NCI-H526 (cell line): ENCODE results near the gene MT4.
"Not testable (repeated sequence)": the region's sequence is repeated elsewhere in the genome, so short reads cannot be mapped to it uniquely, and the experiment has no call there.

Experiments used
- DNase-seq, 2 experiments: peaks; one replicate each; lab custom pipeline; 2025; lab: John Stamatoyannopoulos, UW

The MT4 gene

DNA sequence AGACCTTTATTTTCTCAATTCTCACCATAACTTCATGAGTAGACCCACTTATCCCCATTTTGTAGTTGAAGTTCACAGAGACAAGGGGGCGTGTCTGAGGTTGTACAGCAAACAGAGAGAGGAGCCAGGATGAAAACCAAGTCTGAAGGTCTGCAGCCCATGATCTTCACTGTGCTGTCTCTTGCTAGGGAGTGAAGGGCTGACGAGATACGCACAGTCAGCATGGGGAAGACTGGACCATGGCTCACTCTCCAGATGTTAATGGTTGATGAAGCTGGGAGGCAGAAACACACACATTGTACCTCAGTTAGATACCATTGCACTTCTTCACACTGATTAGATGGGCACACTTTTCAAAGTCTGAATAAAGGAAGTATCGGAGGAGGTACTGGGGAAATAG is 5.8 kb upstream of the MT4 start:
- no peak for DNase-seq

DNA sequence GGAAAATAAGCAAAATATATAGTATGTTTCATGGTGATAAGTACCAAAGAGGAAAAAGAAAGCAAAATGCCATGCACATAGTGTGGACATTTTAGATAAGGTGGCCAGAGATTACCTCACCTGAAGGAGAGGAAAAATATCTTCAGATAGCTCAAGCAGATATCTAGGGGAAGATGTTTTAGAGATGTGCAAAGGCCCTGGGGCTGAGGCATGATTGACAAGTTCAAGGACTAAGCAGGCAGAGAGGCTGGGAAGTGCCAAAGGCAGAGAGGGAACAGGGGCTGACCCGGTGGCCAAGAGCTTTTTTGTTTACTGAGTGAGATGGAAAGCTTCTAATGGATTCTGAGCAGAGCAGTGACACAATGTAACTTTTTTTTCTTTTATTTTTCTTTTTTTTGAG is 4.4 kb upstream of the MT4 start:
- DNase-seq = no peak

DNA sequence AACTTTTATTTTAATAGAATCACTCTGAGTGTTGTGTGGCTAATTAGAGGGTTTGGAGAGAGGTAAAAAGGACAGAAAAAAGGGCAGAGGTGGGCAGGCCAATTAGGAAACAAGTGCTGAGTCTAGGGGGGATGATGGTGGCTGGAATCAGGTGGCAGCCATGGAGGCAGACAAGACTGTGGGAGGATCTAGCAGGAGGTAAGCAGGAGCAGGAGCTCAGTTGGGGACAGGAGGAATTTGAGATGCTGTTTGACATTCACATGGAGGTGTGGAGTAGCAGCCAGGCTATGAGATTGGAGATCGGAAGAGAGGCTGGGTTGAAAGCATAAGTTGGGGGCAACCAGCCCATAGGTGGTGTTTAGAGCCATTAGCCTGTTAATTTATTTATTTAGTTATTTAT is 3.7 kb upstream of the MT4 start:
- DNase-seq = no peak

- DNase-seq = no peak
Measured at GRCh38 chr16:56569971-56570370, 5.1 kb downstream of the MT4 start.

DNA sequence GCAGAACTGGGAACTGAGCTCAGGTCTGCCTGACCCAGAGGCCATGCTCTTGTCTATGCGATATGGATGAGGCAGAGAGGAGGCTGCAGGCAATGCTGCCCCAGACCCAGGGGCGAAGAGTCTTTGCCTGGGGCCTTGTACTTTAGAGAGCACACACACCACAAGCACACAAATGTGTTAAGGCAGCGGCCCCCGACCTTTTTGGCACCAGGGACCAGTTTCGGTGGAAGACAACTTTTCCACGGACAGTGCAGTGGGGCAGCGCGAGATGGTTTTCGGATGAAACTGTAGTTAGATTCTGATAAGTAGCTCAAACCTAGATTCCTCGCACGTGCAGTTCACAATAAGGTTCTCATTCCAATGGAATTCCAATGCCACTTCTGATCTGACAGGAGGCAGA is 6.7 kb downstream of the MT4 start:
- no peak for DNase-seq

DNA sequence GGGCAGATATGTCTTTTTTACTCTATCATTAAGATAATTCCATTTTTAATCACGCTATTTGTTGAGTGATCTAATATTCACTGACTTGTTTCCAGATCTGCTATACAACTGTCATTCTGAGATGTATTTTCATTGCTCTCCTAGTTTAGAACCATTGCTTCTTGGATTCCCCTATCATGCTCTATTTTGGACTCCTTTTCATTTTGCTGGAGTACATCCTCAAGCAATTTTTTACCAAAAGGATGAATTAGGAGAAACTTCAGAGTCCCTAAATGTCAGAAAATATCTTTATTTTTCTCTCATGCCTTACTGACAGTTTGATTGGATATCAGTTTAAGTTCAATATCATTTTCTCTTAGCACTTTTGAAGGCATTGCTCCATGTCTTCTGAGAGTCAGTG is 9.8 kb downstream of the MT4 start:
- DNase-seq = no peak

GRCh38 chr16:56576585-56577299 is 11.9 kb downstream of the MT4 start:
- peak; percentile 4 to 65 for DNase-seq

DNA sequence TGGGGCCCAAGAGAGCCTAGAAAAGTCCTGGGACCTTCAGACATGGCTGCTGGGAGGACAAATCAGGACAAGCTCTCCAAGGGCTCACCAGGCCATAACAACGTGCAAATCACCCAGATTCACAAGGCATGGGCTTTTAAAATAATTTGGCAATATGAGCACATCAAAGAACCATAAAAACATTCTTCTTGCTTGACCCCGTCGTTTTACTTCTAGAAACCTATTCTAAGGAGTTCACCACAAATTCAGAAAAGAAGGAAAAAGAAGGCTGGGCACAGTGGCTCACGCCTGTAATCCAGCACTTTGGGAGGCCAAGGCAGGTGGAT is 12.4 kb downstream of the MT4 start:
- no peak for DNase-seq

GRCh38 chr16:56580391-56581048 is 15.6 kb downstream of the MT4 start:
- DNase-seq = no peak

- not testable (repeated sequence) for DNase-seq
Measured at GRCh38 chr16:56582911-56583310, 18.0 kb downstream of the MT4 start.

- no peak for DNase-seq
Measured at GRCh38 chr16:56583351-56584168, 18.7 kb downstream of the MT4 start.

DNA sequence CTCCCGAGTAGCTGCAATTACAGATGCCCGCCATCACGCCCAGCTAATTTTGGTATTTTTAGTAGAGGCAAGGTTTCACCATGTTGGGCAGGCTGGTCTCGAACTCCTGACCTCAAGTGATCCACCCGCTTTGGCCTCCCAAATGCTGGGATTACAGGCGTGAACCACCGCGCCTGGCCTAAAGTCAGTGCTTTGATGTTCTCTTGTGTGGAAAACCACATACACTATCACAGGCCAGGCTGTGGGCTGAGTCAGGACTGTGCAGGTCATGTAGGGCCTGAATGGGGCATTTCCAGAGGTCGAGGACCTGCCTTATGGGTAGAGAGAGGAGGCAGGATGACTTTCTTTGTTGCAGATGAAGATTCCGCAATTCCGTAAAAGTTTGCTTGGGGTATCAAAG is 19.4 kb downstream of the MT4 start:
- no peak for DNase-seq

DNA sequence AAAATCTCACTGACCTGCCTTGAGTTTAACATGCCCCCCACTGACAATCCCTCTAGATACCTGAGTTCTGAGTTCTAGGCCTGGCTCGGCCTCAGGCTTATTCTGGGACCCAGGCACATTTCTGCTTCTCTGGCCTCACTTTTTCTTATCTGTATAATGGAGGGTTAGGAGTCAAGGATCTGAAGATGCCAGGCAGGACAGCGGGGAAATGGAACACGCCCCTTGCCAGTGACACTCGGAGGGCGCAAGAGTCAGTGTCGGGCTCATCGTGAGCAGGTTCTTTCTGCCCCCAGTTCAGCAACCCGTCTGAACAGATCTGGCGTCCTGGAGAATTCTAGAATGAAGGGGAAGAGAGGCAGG is 23.9 kb downstream of the MT4 start:
- peak in 1 of 2 experiments; percentile 29 for DNase-seq

DNA sequence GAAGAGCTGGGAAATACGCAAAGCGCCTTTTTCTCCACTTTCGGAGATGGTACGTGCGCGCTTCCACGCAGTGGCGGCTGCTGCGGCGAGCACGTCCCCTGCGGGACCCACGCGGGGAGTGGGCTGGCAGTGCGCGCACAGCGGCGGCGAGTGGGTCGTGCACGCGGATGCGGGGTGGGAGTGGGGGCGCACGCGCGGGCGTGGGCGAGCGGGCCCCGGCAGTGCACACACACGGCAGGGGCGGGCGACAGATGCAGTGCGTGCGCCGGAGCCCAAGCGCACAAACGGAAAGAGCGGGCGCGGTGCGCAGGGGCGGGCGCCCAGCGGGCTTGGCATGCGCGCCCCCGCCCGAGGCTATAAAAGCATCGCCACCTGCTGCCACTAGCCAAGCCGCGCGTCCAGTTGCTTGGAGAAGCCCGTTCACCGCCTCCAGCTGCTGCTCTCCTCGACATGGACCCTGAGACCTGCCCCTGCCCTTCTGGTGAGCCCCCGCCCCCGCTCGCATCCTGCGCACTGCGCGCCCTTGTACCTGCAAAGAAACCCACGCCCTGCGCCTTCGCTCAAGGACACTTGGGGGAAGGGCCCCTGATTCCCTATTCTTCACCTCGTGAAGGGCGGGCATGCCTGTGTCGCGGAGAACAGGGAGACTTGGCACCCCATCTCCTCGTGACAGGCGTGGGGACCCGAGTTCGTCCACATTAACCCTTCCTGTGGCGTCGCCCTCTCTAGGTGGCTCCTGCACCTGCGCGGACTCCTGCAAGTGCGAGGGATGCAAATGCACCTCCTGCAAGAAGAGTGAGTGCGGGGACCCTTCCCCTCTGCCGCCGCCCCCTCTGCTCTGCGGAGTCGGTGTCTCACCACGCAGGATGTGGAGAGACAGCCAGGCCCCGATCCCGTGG is 24.5 kb downstream of the MT4 start, which contains the start of gene MT3:
TSS of gene MT3 (plus strand) at position 388 of the 899 bp plus-strand sequence. CDS start at position 451, 63 bp downstream.
- DNase-seq = peak; percentile 45 to 77

DNA sequence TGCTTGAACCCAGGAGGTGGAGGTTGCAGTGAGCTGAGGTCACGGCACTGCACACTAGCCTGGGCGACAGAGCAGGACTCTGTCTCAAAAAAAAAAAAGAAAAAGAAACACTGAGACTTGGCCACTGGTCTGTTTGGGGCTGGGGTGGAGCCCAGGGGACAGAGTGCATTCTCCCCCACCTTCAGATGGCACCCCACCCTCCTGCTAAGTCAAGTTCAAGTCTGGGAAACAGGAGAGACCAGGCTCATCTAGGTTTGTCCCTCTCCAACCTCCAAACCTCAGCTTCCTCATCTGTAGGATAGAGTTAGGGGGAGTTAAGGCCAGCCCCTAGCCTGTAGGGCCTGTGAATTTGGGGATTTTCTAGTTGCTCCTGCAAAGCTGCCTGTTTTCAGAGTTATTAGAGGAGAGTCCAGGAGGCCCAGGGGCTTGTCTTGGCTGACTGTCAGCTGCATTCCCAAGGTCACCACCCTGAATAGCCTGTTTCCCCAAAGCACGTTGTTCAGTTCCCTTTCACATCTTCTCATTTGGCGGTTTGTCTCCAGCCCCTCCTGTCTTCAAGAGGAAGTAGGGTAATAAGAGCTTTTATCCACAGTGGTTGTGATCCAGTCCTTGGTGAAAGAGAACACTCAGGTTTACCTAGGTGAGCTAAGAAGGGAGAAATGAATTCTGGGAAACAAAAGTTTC is 26.6 kb downstream of the MT4 start:
- DNase-seq = no peak

GRCh38 chr16:56593573-56594291 is 28.9 kb downstream of the MT4 start:
- no peak for DNase-seq

DNA sequence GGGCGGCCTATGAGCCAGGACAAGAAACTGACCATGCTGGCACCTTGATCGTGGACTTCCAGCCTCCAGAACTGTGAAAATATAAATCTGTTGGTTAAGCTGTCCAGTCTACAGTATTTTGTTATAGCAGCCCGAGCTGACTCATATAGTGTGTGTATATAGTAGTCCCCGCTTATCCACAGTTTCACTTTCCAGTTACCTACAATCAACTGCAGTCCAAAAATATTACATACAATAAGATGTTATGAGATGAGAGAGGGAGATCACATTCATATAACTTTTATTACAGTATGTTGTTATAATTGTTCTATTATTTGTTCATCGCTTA is 29.4 kb downstream of the MT4 start:
- DNase-seq = no peak

GRCh38 chr16:56600398-56600999 is 35.6 kb downstream of the MT4 start:
- DNase-seq = peak in 1 of 2 experiments; percentile 64

- DNase-seq = no peak
Measured at GRCh38 chr16:56601325-56601724, 36.5 kb downstream of the MT4 start.

DNA sequence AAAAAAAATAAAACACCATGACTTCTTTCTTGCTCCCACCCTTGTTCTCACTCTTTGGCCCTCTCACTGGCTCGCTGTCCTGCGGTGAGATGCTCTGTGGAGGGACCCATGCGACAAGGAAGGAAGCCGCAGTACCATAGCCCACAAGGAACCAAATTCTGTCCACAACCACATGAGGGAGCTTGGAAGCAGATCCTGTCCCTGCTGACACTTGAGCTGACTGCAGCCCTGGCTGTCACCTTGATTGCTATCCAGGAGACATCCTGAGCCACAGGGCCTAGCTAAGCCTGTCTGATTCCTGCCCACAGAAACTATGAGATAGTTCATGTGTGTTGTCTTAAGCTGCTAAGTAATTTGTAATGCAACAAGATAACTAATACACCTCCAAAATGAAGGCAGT is 38.7 kb downstream of the MT4 start:
- peak; percentile 18 to 49 for DNase-seq
